Pons (tissue), 1 donor: ENCODE data around the gene TIMP2.
"Not testable (repeated sequence)": the region's sequence is repeated elsewhere in the genome, so short reads cannot be mapped to it uniquely, and the experiment has no call there.

Experiments used
- DNase-seq: peaks from one replicate; pipeline ENCODE4 v3.0.0-alpha.2; 2016; ENCODE audit warnings: low spot score

The TIMP2 gene

GRCh38 chr17:78888941-78889518 lies 36.2 kb downstream of the TIMP2 start:
- DNase-seq: peak; percentile 28

- DNase-seq: peak; percentile 63
These were observed 38.2 kb downstream of the TIMP2 start for GRCh38 chr17:78886954-78887353.

- DNase-seq: no peak
These were observed 39.2 kb downstream of the TIMP2 start for GRCh38 chr17:78885956-78886355.

- peak; percentile 4 for DNase-seq
These were observed 40.1 kb downstream of the TIMP2 start for GRCh38 chr17:78884876-78885667.

- peak; percentile 87 for DNase-seq
These were observed 40.9 kb downstream of the TIMP2 start for GRCh38 chr17:78884148-78884825.

- peak; percentile 95 for DNase-seq
These were observed 41.6 kb downstream of the TIMP2 start for GRCh38 chr17:78883533-78884131.

GRCh38 chr17:78883089-78883532 lies 42.1 kb downstream of the TIMP2 start:
- DNase-seq: peak; percentile 59

GRCh38 chr17:78882540-78883088 lies 42.6 kb downstream of the TIMP2 start:
- peak; percentile 9 for DNase-seq

GRCh38 chr17:78879635-78880186 lies 45.5 kb downstream of the TIMP2 start:
- DNase-seq: peak; percentile 20

- peak; percentile 32 for DNase-seq
These were observed 46.2 kb downstream of the TIMP2 start for GRCh38 chr17:78878871-78879527.

- DNase-seq: no peak
These were observed 46.9 kb downstream of the TIMP2 start for GRCh38 chr17:78878261-78878660.

GRCh38 chr17:78876954-78877517 lies 48.2 kb downstream of the TIMP2 start:
- DNase-seq: not testable (repeated sequence)

GRCh38 chr17:78876094-78876597 lies 49.0 kb downstream of the TIMP2 start:
- no peak for DNase-seq

- DNase-seq: peak; percentile 51
These were observed 49.7 kb downstream of the TIMP2 start for GRCh38 chr17:78875363-78876093.

- peak; percentile 94 for DNase-seq
These were observed 51.5 kb downstream of the TIMP2 start for GRCh38 chr17:78873519-78874340.

- peak; percentile 14 for DNase-seq
These were observed 52.7 kb downstream of the TIMP2 start for GRCh38 chr17:78872486-78872885.

GRCh38 chr17:78870621-78871020 lies 54.6 kb downstream of the TIMP2 start:
- DNase-seq: peak; percentile 3

- DNase-seq: no peak
These were observed 56.8 kb downstream of the TIMP2 start for GRCh38 chr17:78868391-78868790.

GRCh38 chr17:78867046-78867445 lies 58.1 kb downstream of the TIMP2 start:
- not testable (repeated sequence) for DNase-seq
